Kidney epithelial cell (primary cell): Measurements from ENCODE around the gene ATP8A2. TPM values are rescaled to one million over a fixed set of nuclear protein-coding genes. Genes with fewer than 3 reads are reported as not detected.

Source experiments
- DNase-seq: peaks from one replicate; pipeline ENCODE4 v3.0.0-alpha.2; 2010; ENCODE audit warnings: low read depth
- H3K27me3 ChIP-seq: 2 replicates; pipeline ENCODE4 v1.6.0; 2011; ENCODE audit warnings: low read length; ENCODE audit not compliant: control insufficient read depth, insufficient read depth
- H3K36me3 ChIP-seq: 2 replicates; pipeline ENCODE4 v1.5.1; 2011; ENCODE audit warnings: low read length; ENCODE audit not compliant: control insufficient read depth, insufficient read depth
- H3K4me3 ChIP-seq: 2 replicates; pipeline ENCODE4 v1.5.1; 2011; ENCODE audit warnings: low read depth, mild to moderate bottlenecking, control low read depth, low read length
- CTCF ChIP-seq: IDR thresholded peaks from 2 replicates; pipeline ENCODE4 v1.5.1; 2011; ENCODE audit warnings: mild to moderate bottlenecking, moderate library complexity, low read length, control low read depth, inconsistent platforms; ENCODE audit not compliant: insufficient read depth, poor library complexity, severe bottlenecking
- total RNA-seq: library from RNA; depleted of rRNA; stranded (reverse); fragments of >200 nt; gene quantifications from 2 replicates; pipeline ENCODE4 v1.2.3, GENCODE V29; 2015

ATP8A2 gene
- total RNA-seq, 1 donor from 2014 or later, result 3.8 TPM

DNA sequence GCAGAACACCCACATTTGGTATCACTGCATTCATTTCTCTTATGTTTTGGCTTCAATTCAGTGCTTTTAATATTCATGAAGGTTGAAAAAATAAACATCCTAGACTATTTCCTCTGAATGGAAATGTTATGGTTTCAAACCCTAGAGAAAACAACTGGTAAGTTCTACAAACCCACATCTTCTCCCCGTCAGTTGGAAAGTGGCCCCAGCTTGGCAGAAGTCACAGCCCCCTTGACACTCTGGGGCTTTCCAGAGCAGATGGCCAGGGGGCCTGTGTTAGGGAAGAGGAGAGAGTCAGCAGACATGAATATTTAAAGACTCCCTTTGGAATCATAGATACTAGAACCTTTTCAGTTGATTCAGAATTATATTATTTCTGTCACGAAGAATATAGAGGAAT, 556.2 kb downstream of the ATP8A2 start:
- DNase-seq, result no peak
- H3K36me3 ChIP-seq, result no peaks in the 10 kb centered on the region
- no peak for TF ChIP-seq CTCF
- no peaks in the 10 kb centered on the region for H3K27me3 ChIP-seq
- no peak overlapping the region for H3K4me3 ChIP-seq

DNA sequence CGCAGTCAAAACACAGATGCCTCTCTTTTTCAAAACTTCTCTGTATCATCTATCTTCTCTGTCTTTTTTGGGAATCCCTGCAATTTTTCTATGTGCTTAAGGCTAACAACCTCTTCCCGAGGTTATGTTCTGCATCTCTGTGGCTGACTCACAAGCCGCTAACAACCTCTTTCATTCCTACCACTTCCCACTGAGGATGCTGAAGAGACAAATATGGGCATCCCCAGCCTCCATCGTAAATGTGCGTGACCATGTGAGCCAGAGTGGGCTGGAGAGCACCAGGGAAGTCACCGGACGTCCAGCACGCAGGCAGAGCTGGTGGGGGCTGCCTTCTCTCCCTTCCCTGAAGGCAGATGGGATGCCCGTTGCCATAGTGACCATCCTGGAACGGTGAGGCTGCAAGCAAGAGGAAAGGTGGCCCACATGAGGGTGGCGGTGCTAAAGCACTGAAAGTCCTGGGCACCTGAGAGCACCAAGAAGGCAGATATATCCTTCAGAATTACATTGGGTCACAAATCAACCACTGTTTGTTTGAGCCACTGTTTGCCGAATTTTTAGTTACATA, 557.2 kb downstream of the ATP8A2 start:
- Histone ChIP-seq H3K4me3 (no peak overlapping the region), H3K36me3 (no peaks in the 10 kb centered on the region), H3K27me3 (no peaks in the 10 kb centered on the region)
- TF ChIP-seq CTCF, result no peak
- DNase-seq, result peak; percentile 14

- Histone ChIP-seq H3K4me3 (no peak overlapping the region), H3K36me3 (no peaks in the 10 kb centered on the region), H3K27me3 (no peaks in the 10 kb centered on the region)
- no peak for TF ChIP-seq CTCF
- DNase-seq, result no peak
These were observed 558.0 kb downstream of the ATP8A2 start for GRCh38 chr13:25929816-25930215.

- DNase-seq, result no peak
- Histone ChIP-seq H3K4me3 (no peak overlapping the region), H3K36me3 (no peaks in the 10 kb centered on the region), H3K27me3 (no peaks in the 10 kb centered on the region)
- no peak for TF ChIP-seq CTCF
These were observed 558.9 kb downstream of the ATP8A2 start for GRCh38 chr13:25930653-25931052.

- Histone ChIP-seq H3K27me3 (no peaks in the 10 kb centered on the region), H3K36me3 (no peaks in the 10 kb centered on the region), H3K4me3 (no peak overlapping the region)
- TF ChIP-seq CTCF, result no peak
- DNase-seq, result no peak
These were observed 560.6 kb downstream of the ATP8A2 start for GRCh38 chr13:25932365-25932764.

DNA sequence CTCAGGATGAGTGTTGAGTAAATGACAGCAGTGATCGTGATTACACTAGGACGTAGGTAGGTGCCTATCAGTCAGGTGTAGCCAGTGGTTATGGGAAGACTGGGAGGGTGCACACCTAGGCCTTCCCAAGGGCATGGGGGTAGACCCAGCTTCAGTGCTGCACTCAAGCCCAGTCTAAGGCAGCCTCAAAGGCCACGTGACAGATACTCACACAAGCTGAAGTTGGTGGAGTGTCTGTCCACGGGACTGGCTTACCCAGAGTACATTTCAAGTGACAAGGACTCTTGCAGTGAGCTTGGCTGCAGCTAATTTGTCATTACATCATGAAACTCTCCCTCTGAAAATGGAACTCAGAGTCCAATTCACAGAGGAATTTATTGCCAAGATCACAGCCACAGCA, 561.7 kb downstream of the ATP8A2 start:
- H3K36me3 ChIP-seq, result no peaks in the 10 kb centered on the region
- DNase-seq, result no peak
- no peak for TF ChIP-seq CTCF
- H3K27me3 ChIP-seq, result no peaks in the 10 kb centered on the region
- no peak overlapping the region for H3K4me3 ChIP-seq
